Astrocyte (in vitro differentiated cells and primary cell): ENCODE measurements around the gene APOM. TPM values are rescaled to one million over a fixed set of nuclear protein-coding genes. Genes with fewer than 3 reads are reported as not detected.

Experiments used
- DNase-seq: peaks from one replicate; pipeline ENCODE4 v3.0.0-alpha.2; 2010; ENCODE audit warnings: low read depth
- FAIRE-seq: peaks from 2 replicates; lab custom pipeline; 2011; peaks lifted over from hg19 to GRCh38; lab: Jason Lieb, UNC
- H2AFZ ChIP-seq: 2 replicates; pipeline ENCODE4 v1.6.0; 2012; ENCODE audit warnings: low read depth, low read length, inconsistent platforms
- H3K27ac ChIP-seq: 2 replicates; pipeline ENCODE4 v1.5.1; 2011; ENCODE audit warnings: low read depth, low read length, inconsistent platforms
- H3K27me3 ChIP-seq: 2 replicates; pipeline ENCODE4 v1.6.0; 2011; ENCODE audit warnings: low read length, inconsistent platforms; ENCODE audit not compliant: insufficient read depth
- H3K36me3 ChIP-seq: 2 replicates; pipeline ENCODE4 v1.5.1; 2011; ENCODE audit warnings: low read length, inconsistent platforms; ENCODE audit not compliant: insufficient read depth
- H3K4me1 ChIP-seq: 2 replicates; pipeline ENCODE4 v1.5.1; 2011; ENCODE audit warnings: low read length, inconsistent platforms; ENCODE audit not compliant: insufficient read depth
- H3K4me2 ChIP-seq: 2 replicates; pipeline ENCODE4 v1.6.0; 2012; ENCODE audit warnings: low read length, inconsistent platforms
- H3K4me3 ChIP-seq: 2 replicates; pipeline ENCODE4 v1.5.1; 2011; ENCODE audit warnings: low read depth, mild to moderate bottlenecking, low read length, inconsistent platforms; ENCODE audit not compliant: insufficient read depth
- H3K79me2 ChIP-seq: 2 replicates; pipeline ENCODE4 v1.6.0; 2012; ENCODE audit warnings: mild to moderate bottlenecking, low read length, inconsistent platforms; ENCODE audit not compliant: insufficient read depth
- H3K9ac ChIP-seq: 2 replicates; pipeline ENCODE4 v1.6.0; 2012; ENCODE audit warnings: mild to moderate bottlenecking, low read length, inconsistent platforms
- H3K9me3 ChIP-seq: 2 replicates; pipeline ENCODE4 v1.5.1; 2012; ENCODE audit warnings: low read depth, mild to moderate bottlenecking, low read length, inconsistent platforms; ENCODE audit not compliant: insufficient read depth
- H4K20me1 ChIP-seq: 2 replicates; pipeline ENCODE4 v1.6.0; 2012; ENCODE audit warnings: low read length, inconsistent platforms; ENCODE audit not compliant: insufficient read depth
- H3K27ac Mint-ChIP-seq: one replicate; pipeline ENCODE4 v1.8.0; 2021; ENCODE audit warnings: mild to moderate bottlenecking, mixed read lengths; ENCODE audit not compliant: unreplicated experiment
- H3K27me3 Mint-ChIP-seq: one replicate; pipeline ENCODE4 v1.8.0; 2021; ENCODE audit warnings: low read depth, mixed read lengths; ENCODE audit not compliant: unreplicated experiment
- H3K36me3 Mint-ChIP-seq: one replicate; pipeline ENCODE4 v1.8.0; 2021; ENCODE audit warnings: low read depth, mixed read lengths; ENCODE audit not compliant: unreplicated experiment
- H3K4me1 Mint-ChIP-seq: one replicate; pipeline ENCODE4 v1.8.0; 2021; ENCODE audit warnings: low read depth, mixed read lengths; ENCODE audit not compliant: unreplicated experiment
- H3K4me3 Mint-ChIP-seq: one replicate; pipeline ENCODE4 v1.8.0; 2021; ENCODE audit warnings: mild to moderate bottlenecking, moderate library complexity, mixed read lengths; ENCODE audit not compliant: unreplicated experiment
- H3K9me3 Mint-ChIP-seq: one replicate; pipeline ENCODE4 v1.8.0; 2021; ENCODE audit warnings: mild to moderate bottlenecking, mixed read lengths; ENCODE audit not compliant: unreplicated experiment
- EZH2 ChIP-seq: IDR thresholded peaks from 2 replicates; pipeline ENCODE4 v1.6.1; 2012; ENCODE audit warnings: mild to moderate bottlenecking, low read length, inconsistent platforms; ENCODE audit not compliant: insufficient read depth
- total RNA-seq: library from RNA; stranded (reverse); gene quantifications from 2 replicates; pipeline ENCODE4 v1.2.1, GENCODE V29; 2021
- TF ChIP-seq, protein P1 (sequence below): IDR thresholded peaks from 2 replicates; pipeline ENCODE4 v1.5.1; 2011; ENCODE audit warnings: low read depth, mild to moderate bottlenecking, inconsistent platforms, low read length, moderate library complexity; ENCODE audit not compliant: insufficient read depth

Gene APOM
- total RNA-seq, 1 donor from 2014 or later, result 0.89 TPM

DNA sequence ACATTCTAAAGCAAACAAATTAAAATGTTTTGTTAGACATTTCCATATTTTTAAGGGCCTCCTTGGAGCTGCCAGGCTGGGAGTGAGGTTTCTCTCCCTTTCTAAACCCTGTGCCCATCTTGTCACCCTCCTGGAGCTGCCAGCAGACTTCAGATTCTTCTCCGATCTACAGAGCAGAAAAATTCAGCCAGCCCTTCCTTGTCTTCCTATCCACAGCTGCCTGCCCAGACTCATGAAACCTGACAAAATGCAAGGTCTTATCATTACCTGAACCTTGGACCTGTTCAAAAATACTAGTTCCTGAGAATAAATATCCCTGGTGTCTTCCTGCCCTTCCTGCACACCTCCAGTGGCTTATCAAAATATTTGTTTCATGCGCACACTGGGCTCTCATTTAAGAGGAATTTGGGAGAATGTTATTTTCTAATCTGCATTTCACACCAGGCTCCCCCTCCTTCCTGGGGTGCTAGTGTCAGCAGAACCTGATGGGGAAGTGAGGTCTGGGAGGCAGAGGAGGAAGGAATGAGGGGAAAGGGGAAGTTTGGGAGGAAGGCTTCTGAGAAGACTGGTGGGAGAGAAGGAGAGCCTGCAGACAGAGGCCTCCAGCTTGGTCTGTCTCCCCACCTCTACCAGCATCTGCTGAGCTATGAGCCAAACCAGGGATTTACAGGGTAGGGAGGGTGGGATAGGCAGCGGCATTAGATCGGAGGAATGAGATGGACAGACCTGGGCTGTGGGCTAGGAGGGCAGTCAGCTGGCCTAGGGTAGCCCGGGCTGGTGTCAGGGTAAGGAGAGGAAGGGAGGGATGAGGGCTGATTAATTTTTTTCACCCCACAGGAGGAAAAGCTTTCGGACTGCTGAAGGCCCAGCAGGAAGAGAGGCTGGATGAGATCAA, 40.8 kb upstream of the APOM start, which contains the start of gene AIF1:
AIF1 (plus strand) TSS at position 551 of the 895 bp plus-strand sequence; CDS start at position 647, 96 bp downstream.
- H3K4me2 ChIP-seq, result no peak within 1 kb of the TSS
- TF ChIP-seq, protein P1, sequence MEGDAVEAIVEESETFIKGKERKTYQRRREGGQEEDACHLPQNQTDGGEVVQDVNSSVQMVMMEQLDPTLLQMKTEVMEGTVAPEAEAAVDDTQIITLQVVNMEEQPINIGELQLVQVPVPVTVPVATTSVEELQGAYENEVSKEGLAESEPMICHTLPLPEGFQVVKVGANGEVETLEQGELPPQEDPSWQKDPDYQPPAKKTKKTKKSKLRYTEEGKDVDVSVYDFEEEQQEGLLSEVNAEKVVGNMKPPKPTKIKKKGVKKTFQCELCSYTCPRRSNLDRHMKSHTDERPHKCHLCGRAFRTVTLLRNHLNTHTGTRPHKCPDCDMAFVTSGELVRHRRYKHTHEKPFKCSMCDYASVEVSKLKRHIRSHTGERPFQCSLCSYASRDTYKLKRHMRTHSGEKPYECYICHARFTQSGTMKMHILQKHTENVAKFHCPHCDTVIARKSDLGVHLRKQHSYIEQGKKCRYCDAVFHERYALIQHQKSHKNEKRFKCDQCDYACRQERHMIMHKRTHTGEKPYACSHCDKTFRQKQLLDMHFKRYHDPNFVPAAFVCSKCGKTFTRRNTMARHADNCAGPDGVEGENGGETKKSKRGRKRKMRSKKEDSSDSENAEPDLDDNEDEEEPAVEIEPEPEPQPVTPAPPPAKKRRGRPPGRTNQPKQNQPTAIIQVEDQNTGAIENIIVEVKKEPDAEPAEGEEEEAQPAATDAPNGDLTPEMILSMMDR, result no peak
- TF ChIP-seq EZH2, result no peak

DNA sequence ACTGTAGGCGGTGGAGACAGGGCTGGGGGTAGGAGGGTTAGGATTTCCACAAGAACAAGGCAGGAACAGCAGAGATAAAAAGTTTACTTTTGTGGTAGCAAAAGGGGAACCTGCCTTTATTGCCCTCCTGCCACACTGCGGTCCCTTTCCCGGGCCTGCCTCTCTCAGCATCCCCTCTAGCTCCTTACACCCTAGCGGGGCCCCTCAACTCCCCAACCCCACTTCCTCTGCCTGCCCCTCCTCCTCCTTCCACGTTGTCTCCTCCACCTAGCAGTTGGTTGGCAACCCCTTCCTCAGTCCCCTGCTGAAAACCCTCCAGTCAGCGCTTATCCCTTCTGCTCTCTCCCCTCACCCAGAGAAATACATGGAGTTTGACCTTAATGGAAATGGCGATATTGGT, 39.9 kb upstream of the APOM start:
- Mint-ChIP-seq H3K4me1 (peaks cover 5% of the 10 kb centered on the region), H3K9me3 (no peaks in the 10 kb centered on the region), H3K27me3 (peaks cover 6% of the 10 kb centered on the region), H3K27ac (no peak overlapping the region), H3K36me3 (no peaks in the 10 kb centered on the region), H3K4me3 (no peak overlapping the region)
- no peak overlapping the region for H3K27ac ChIP-seq
- no peak for TF ChIP-seq EZH2
- TF ChIP-seq, protein P1, result no peak
- DNase-seq (no peak), FAIRE-seq (no peak)
- no peak overlapping the region for H3K4me2 ChIP-seq
- H4K20me1 ChIP-seq, result no peaks in the 10 kb centered on the region
- H2AFZ ChIP-seq, result no peak overlapping the region
- H3K4me1 ChIP-seq, result no peaks in the 10 kb centered on the region
- H3K9ac ChIP-seq, result no peak overlapping the region
- H3K27me3 ChIP-seq, result no peaks in the 10 kb centered on the region
- no peaks in the 10 kb centered on the region for H3K36me3 ChIP-seq
- H3K9me3 ChIP-seq, result no peaks in the 10 kb centered on the region
- H3K4me3 ChIP-seq, result no peak overlapping the region
- H3K79me2 ChIP-seq, result peaks cover 2% of the 10 kb centered on the region

More for the DNA sequence above, 40.8 kb upstream of the APOM start, which contains the start of gene AIF1:
- no peaks in the 10 kb centered on the region for H3K9me3 ChIP-seq
- Mint-ChIP-seq H3K27ac (no peak within 1 kb of the TSS), H3K9me3 (no peaks in the 10 kb centered on the region), H3K27me3 (peaks cover 6% of the 10 kb centered on the region), H3K36me3 (no peaks in the 10 kb centered on the region), H3K4me3 (no peak within 1 kb of the TSS), H3K4me1 (peaks cover 5% of the 10 kb centered on the region)
- no peak within 1 kb of the TSS for H3K4me3 ChIP-seq
- H3K36me3 ChIP-seq, result no peaks in the 10 kb centered on the region
- no peak within 1 kb of the TSS for H3K9ac ChIP-seq
- no peak within 1 kb of the TSS for H3K27ac ChIP-seq
- H3K27me3 ChIP-seq, result no peaks in the 10 kb centered on the region
- no peaks in the 10 kb centered on the region for H3K4me1 ChIP-seq
- H2AFZ ChIP-seq, result no peak within 1 kb of the TSS
- no peak for FAIRE-seq
- DNase-seq, result no peak
- no peaks in the 10 kb centered on the region for H3K79me2 ChIP-seq
- H4K20me1 ChIP-seq, result no peaks in the 10 kb centered on the region

DNA sequence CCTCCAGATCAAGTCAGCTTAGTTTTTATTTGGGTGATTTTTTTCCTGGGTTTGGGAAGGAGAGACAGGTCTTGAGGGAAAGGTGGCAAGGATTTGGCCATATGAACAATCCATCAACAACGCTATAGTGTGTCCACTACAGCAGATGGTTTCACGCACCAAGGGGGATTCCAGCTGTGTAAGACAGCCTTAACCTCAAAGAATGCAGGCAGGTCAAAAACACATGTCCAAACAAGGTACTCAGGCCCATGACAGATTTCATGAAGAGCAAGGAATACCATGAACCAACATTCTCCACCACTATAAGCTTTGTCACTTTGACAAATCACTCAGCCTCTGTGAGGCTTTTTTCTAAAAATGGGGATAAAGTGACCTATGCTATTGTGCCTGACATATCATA, 38.7 kb upstream of the APOM start:
- Histone ChIP-seq H3K4me1 (peaks cover 1% of the 10 kb centered on the region), H3K79me2 (peaks cover 14% of the 10 kb centered on the region), H3K9ac (no peak overlapping the region), H3K4me3 (no peak overlapping the region), H3K4me2 (no peak overlapping the region), H3K27ac (no peak overlapping the region), H2AFZ (no peak overlapping the region), H4K20me1 (peaks cover 10% of the 10 kb centered on the region), H3K9me3 (no peaks in the 10 kb centered on the region), H3K36me3 (no peaks in the 10 kb centered on the region), H3K27me3 (no peaks in the 10 kb centered on the region)
- Mint-ChIP-seq H3K4me3 (no peak overlapping the region), H3K27ac (no peak overlapping the region), H3K9me3 (no peaks in the 10 kb centered on the region), H3K4me1 (peaks cover 5% of the 10 kb centered on the region), H3K27me3 (peaks cover 4% of the 10 kb centered on the region), H3K36me3 (no peaks in the 10 kb centered on the region)
- no peak for DNase-seq
- no peak for FAIRE-seq
- TF ChIP-seq, protein P1, result no peak
- no peak for TF ChIP-seq EZH2
